Panc1 (cell line): ENCODE data around the gene KCND3.
"Not testable (repeated sequence)": the region's sequence is repeated elsewhere in the genome, so short reads cannot be mapped to it uniquely, and the experiment has no call there.

ENCODE experiments used
- POLR2AphosphoS5 ChIP-seq: IDR thresholded peaks from 2 replicates; pipeline ENCODE4 v1.6.1; 2012; ENCODE audit warnings: mild to moderate bottlenecking, low read depth, low read length, moderate library complexity
- REST ChIP-seq, 2 experiments: IDR thresholded peaks; 2 replicates each; pipeline ENCODE4 v1.6.1; 2011 to 2012; ENCODE audit warnings: low read depth in 2 of 2, control low read depth in 1 of 2, low read length in 1 of 2, mild to moderate bottlenecking in 1 of 2, moderate library complexity in 1 of 2; ENCODE audit not compliant: insufficient read depth in 1 of 2
- SIN3A ChIP-seq: IDR thresholded peaks from 2 replicates; pipeline ENCODE4 v1.6.1; 2012; ENCODE audit warnings: low read depth, mild to moderate bottlenecking, low read length, moderate library complexity, borderline replicate concordance; ENCODE audit not compliant: insufficient read depth
- TCF7L2 ChIP-seq: IDR thresholded peaks from 2 replicates; pipeline ENCODE4 v1.6.1; 2011; ENCODE audit warnings: mild to moderate bottlenecking, low read depth, low read length, inconsistent platforms
- TF ChIP-seq, protein P1 (sequence below): fragments of 450-650 bp; IDR thresholded peaks from 2 replicates; pipeline ENCODE4 v1.5.1; 2017; ENCODE audit warnings: mild to moderate bottlenecking

GRCh38 chr1:111742292-111742691, 247.2 kb downstream of the KCND3 start:
- TF ChIP-seq, protein P1, sequence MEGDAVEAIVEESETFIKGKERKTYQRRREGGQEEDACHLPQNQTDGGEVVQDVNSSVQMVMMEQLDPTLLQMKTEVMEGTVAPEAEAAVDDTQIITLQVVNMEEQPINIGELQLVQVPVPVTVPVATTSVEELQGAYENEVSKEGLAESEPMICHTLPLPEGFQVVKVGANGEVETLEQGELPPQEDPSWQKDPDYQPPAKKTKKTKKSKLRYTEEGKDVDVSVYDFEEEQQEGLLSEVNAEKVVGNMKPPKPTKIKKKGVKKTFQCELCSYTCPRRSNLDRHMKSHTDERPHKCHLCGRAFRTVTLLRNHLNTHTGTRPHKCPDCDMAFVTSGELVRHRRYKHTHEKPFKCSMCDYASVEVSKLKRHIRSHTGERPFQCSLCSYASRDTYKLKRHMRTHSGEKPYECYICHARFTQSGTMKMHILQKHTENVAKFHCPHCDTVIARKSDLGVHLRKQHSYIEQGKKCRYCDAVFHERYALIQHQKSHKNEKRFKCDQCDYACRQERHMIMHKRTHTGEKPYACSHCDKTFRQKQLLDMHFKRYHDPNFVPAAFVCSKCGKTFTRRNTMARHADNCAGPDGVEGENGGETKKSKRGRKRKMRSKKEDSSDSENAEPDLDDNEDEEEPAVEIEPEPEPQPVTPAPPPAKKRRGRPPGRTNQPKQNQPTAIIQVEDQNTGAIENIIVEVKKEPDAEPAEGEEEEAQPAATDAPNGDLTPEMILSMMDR: not testable (repeated sequence)
- not testable (repeated sequence) for TF ChIP-seq POLR2AphosphoS5; REST (IDR thresholded peaks at IDR 0.05; ENCODE audit: insufficient read depth in 1 of 2, low read depth in 2 of 2, low read length in 1 of 2); TCF7L2; SIN3A
